ENCODE data around the gene EPN2.

Gene EPN2

DNA sequence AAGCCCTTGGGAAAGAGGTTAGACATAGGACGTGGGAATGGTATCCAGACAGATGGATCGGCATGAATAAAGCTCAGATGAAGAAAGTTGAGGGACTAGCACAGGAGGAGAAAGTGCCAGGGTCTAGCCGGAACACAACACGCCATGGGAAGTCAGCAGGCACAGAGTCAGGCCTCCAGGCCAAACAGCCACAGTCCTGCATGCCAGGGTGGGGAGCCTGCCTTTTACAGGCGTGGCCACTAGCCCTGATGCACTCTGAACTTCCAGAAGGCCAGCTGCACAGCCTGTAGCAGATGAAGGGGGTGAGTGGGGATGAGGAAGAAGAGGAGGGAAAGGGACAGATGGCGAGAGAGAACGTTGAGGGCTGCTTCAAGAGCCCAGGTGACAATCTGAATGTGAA, 120.2 kb downstream of the EPN2 start:
- in situ Hi-C loops (cut with MboI; ENCODE audit: low sequenced_read_pairs), result no loop called here
- Histone ChIP-seq H3K27me3 (ENCODE audit: low read depth) (no peaks in the 10 kb centered on the region), H3K4me1 (peaks cover 7% of the 10 kb centered on the region), H3K4me3 (no peak overlapping the region), H3K9me3 (no peaks in the 10 kb centered on the region; the same call in 1 of the 2 replicates), H3K36me3 (replicated peaks) (peaks cover 11% of the 10 kb centered on the region; the same call in 1 of the 2 replicates)
- no peak for DNase-seq (ENCODE audit: low spot score in 2 of 2)

DNA sequence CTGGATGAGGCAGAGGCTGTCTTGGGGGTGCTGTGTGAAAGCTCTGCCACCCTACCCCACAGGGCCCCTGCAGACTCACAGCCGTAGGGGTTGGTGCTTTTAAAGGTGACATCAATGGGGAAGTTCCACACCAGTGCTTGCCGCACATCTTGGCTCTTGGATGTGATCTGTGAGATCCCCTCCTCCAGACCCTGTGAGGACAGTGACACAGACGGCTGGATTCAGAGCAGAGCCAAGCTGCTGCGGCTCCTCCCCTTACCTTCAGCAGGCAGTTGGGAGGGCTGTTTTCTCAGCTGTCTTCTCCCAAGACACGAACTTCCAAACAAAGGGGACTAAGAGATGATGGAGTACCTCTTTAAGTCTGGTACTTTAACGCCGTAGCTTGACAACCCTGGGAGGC, 120.6 kb downstream of the EPN2 start:
- H3K36me3 ChIP-seq (replicated peaks), result peaks cover 11% of the 10 kb centered on the region; the same call in 1 of the 2 replicates
- H3K9me3 ChIP-seq, result no peaks in the 10 kb centered on the region; the same call in 1 of the 2 replicates
- no peak overlapping the region for H3K4me3 ChIP-seq
- no peak for DNase-seq (ENCODE audit: low spot score in 2 of 2)
- peaks cover 7% of the 10 kb centered on the region for H3K4me1 ChIP-seq
- in situ Hi-C loops (cut with MboI; ENCODE audit: low sequenced_read_pairs), result no loop called here
- H3K27me3 ChIP-seq (ENCODE audit: low read depth), result no peaks in the 10 kb centered on the region

DNA sequence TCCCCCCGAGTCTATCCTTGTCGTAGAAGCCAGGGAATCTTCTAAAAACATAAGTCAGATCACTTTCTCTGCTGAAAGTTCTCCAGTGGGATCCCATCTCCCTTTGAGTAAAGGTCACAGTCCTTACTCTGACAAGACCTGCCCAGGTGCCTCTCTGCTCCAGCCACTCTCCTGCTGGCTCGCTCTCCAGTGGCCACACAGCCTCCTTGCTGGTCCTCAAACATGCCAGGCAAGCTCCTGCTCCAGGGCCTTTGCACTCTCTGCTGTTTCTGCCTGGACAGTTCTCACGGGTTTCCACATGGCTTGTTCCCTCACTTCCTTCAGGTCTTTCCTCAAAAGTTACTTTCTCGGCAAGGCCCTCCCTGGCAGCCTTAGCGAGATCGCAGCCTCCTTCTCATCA, 122.0 kb downstream of the EPN2 start:
- peaks cover 11% of the 10 kb centered on the region; the same call in 1 of the 2 replicates for H3K36me3 ChIP-seq (replicated peaks)
- no peak overlapping the region for H3K4me3 ChIP-seq
- H3K9me3 ChIP-seq, result no peaks in the 10 kb centered on the region; the same call in 1 of the 2 replicates
- DNase-seq (ENCODE audit: low spot score in 2 of 2), result no peak
- H3K4me1 ChIP-seq, result peaks cover 12% of the 10 kb centered on the region
- H3K27me3 ChIP-seq (ENCODE audit: low read depth), result no peaks in the 10 kb centered on the region
- in situ Hi-C loops (cut with MboI; ENCODE audit: low sequenced_read_pairs), result no loop called here

- in situ Hi-C loops (cut with MboI; ENCODE audit: low sequenced_read_pairs), result loop anchor here (5.0 kb wide), 3 partner anchors 87 to 402 kb away; no protein-coding TSS in a partner anchor
- Histone ChIP-seq H3K4me3 (no peak overlapping the region), H3K9me3 (no peaks in the 10 kb centered on the region; the same call in 1 of the 2 replicates), H3K36me3 (replicated peaks) (peaks cover 11% of the 10 kb centered on the region; the same call in 1 of the 2 replicates), H3K4me1 (peaks cover 12% of the 10 kb centered on the region), H3K27me3 (ENCODE audit: low read depth) (no peaks in the 10 kb centered on the region)
- DNase-seq (ENCODE audit: low spot score in 2 of 2), result no peak
These were observed 122.7 kb downstream of the EPN2 start for GRCh38 chr17:19359856-19360255.

DNA sequence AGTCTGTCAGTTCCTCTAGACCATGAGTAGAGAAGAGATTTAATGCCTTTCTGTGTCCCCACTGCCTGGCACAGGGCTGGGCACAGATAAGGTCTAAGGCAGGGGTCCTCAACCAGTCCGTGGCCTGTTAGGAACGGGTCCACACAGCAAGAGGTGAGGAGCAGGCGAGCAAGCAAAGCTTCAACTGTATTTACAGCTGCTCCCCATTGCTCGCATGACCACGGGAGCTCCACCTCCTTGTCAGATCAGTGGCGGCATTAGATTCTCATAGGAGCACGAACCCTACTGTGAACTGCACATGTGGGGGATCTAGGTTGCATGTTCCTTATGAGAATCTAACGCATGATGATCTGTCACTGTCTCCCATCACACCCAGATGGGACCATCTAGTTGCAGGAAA, 123.6 kb downstream of the EPN2 start:
- H3K4me3 ChIP-seq, result no peak overlapping the region
- H3K36me3 ChIP-seq (replicated peaks), result peaks cover 11% of the 10 kb centered on the region; the same call in 1 of the 2 replicates
- H3K9me3 ChIP-seq, result no peaks in the 10 kb centered on the region; the same call in 1 of the 2 replicates
- H3K27me3 ChIP-seq (ENCODE audit: low read depth), result no peaks in the 10 kb centered on the region
- in situ Hi-C loops (cut with MboI; ENCODE audit: low sequenced_read_pairs), result loop anchor here (5.0 kb wide), 3 partner anchors 87 to 402 kb away; no protein-coding TSS in a partner anchor
- DNase-seq (ENCODE audit: low spot score in 2 of 2), result no peak
- peaks cover 12% of the 10 kb centered on the region for H3K4me1 ChIP-seq

DNA sequence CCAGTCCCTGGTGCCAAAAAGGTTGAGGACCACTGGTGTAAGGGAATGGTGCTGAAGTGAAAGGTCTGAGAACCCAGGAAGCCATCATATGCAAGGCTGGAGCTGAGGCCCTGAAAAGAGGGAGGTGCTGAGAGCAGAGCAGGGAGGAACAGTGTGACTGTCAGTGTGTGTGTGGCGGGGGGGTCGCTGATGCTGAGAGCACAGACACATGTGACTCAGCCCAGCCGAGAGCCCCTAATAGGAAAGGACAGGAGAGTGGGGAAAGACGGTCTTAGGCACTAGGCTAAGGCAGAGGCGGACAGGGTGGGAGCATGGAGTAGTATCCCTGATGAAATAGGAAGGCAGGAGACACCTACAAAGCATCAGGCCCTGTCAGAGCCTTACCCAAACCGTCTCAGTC, 124.2 kb downstream of the EPN2 start:
- in situ Hi-C loops (cut with MboI; ENCODE audit: low sequenced_read_pairs), result loop anchor here (5.0 kb wide), 3 partner anchors 86 to 401 kb away; no protein-coding TSS in a partner anchor
- Histone ChIP-seq H3K36me3 (replicated peaks) (peaks cover 11% of the 10 kb centered on the region; the same call in 1 of the 2 replicates), H3K9me3 (no peaks in the 10 kb centered on the region; the same call in 1 of the 2 replicates), H3K4me3 (peak overlapping the region; percentile 82), H3K27me3 (ENCODE audit: low read depth) (no peaks in the 10 kb centered on the region), H3K4me1 (peaks cover 12% of the 10 kb centered on the region)
- no peak for DNase-seq (ENCODE audit: low spot score in 2 of 2)

DNA sequence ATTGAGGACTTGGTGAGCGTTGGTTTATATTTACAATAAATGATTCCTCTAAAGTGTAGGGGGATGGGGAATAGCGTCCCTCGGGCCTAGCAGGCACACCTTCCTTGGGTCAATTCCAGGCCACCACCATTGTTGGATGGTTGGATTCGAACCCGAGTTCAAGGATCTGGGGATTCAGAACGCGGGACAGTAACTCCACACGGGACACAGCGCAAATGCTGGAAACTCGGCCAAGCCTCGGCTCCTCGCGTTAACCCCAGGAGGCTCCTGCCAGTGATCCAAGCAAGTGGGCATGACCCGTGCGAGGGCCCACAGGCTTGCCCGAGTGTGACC, 124.7 kb downstream of the EPN2 start:
- peaks cover 6% of the 10 kb centered on the region; the same call in 1 of the 2 replicates for H3K36me3 ChIP-seq (replicated peaks)
- no peaks in the 10 kb centered on the region; the same call in 1 of the 2 replicates for H3K9me3 ChIP-seq
- peak overlapping the region; percentile 82 for H3K4me3 ChIP-seq
- in situ Hi-C loops (cut with MboI; ENCODE audit: low sequenced_read_pairs), result loop anchor here (5.0 kb wide), 3 partner anchors 85 to 400 kb away; no protein-coding TSS in a partner anchor
- peaks cover 12% of the 10 kb centered on the region for H3K4me1 ChIP-seq
- DNase-seq (ENCODE audit: low spot score in 2 of 2), result no peak
- H3K27me3 ChIP-seq (ENCODE audit: low read depth), result no peaks in the 10 kb centered on the region

DNA sequence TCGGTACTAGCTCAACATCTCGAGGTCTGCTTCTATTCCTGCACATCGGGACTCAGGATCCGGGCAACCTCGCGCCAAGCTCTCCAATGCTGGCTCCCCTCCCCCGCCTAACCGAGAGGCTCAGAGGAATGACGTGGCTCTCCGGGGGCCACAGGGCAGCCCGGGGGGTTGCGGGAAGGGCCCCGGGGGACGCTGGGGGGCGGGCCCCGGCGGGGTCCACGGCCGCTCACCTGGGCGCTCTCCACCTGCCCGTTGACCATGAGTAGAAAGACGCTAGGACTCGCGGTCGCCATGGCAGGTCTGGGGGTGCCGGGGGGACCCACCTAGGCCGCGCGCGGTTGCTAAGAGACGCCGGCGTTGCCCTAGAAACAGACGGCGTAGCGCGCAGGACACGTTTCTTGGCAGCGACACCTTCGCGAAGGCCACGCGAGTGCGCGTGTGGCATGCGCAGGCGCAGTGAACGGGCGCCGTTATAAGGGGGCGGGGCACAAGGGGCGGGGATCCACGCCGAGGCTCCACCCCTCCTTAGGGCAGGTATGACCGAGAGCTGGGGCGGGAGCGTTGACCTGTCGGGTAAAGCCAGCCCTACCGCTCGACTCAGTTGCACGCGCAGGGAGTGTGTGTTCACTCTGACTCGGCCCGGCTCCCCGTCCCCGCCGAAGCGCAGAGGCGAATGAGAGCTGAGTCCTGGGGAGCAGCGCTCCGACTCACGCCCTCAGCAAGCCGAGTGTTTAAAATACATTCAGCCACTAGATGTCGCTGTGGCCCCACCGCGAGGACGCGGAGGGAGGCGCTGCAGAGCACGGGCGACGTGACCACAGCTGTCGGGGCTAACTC, 125.3 kb downstream of the EPN2 start, which contains the start of gene B9D1:
Gene B9D1 (minus strand): TSS at position 447 of the 837 bp plus-strand sequence. CDS start 154 bp downstream, at position 293.
- H3K36me3 ChIP-seq (replicated peaks), result peaks cover under 1% of the 10 kb centered on the region; the same call in 1 of the 2 replicates
- no peaks in the 10 kb centered on the region for H3K27me3 ChIP-seq (ENCODE audit: low read depth)
- H3K9me3 ChIP-seq, result no peaks in the 10 kb centered on the region; the same call in 1 of the 2 replicates
- in situ Hi-C loops (cut with MboI; ENCODE audit: low sequenced_read_pairs), result loop anchor here (5.0 kb wide), 3 partner anchors 85 to 400 kb away; no protein-coding TSS in a partner anchor
- peak within 1 kb of the TSS; percentile 82 for H3K4me3 ChIP-seq
- DNase-seq (ENCODE audit: low spot score in 2 of 2), result peak; percentile 72 to 91
- H3K4me1 ChIP-seq, result peaks cover 12% of the 10 kb centered on the region

DNA sequence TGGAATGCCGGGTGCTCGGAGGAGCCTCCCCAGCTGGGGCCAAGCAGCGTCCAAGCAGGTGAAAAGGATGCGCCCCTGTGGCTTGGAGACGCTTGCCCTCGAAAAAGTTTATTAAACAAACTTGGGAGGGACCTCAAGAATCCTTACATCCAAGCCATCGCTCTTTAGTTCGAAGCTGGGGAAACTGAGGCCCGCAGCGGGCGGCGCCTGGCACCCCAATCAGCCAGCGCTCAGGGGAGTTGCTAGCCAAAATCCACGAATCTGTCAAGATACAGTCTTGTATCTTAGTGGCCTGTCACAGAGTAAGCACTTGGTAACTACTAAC, 125.9 kb downstream of the EPN2 start:
- Histone ChIP-seq H3K27me3 (ENCODE audit: low read depth) (no peaks in the 10 kb centered on the region), H3K36me3 (replicated peaks) (no peaks in the 10 kb centered on the region; the same call in 1 of the 2 replicates), H3K9me3 (no peaks in the 10 kb centered on the region; the same call in 1 of the 2 replicates), H3K4me1 (peaks cover 12% of the 10 kb centered on the region), H3K4me3 (peak overlapping the region; percentile 82)
- no peak for DNase-seq (ENCODE audit: low spot score in 2 of 2)
- in situ Hi-C loops (cut with MboI; ENCODE audit: low sequenced_read_pairs), result loop anchor here (5.0 kb wide), 3 partner anchors 84 to 399 kb away; no protein-coding TSS in a partner anchor

GRCh38 chr17:19363460-19364035, 126.4 kb downstream of the EPN2 start:
- Histone ChIP-seq H3K4me3 (no peak overlapping the region), H3K4me1 (peaks cover 12% of the 10 kb centered on the region)
- no peak for DNase-seq (ENCODE audit: low spot score in 2 of 2)

DNA sequence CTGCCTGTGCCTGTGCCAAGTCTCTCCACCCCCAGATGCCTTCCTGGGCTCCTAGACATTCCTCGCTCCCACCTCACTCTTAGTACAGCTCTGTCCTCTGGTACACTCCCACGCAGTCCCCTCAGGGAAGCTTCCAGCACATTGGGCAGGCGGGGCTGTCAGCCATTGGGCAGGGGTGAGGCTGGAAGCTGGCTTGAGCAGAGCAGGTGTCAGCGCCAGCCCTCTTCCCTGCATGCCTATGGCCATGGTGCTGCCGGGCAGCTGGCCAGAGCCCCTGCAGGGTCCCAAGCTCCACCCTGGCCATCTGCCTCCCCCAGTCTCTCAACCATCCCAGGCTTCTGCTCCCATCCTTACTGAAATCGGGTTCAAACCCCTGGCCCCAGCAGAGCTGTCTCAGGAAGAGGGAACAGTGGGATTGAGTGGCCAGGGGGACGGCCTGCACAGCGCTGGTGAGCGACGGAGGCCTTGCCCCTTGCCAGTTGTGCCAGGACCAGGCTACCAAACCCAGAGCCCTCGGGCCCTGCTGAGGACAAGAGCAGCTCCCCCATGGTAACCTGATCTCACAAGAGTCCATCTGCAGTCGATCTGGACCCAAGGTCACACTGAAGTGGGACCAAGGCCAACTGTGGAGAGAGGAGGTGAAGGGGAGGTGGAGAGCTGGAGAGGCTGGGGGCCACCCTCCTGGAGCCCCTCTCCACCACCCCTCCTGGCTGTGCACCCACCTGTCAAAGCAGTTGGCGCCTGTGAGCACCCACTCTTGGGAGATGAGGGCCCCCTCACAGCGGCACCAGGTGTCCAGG, 127.7 kb downstream of the EPN2 start:
- no peaks in the 10 kb centered on the region for H3K36me3 ChIP-seq (replicated peaks)
- in situ Hi-C loops (cut with MboI; ENCODE audit: low sequenced_read_pairs), result loop anchor here (5.0 kb wide), 3 partner anchors 82 to 397 kb away; no protein-coding TSS in a partner anchor
- peaks cover 12% of the 10 kb centered on the region for H3K4me1 ChIP-seq
- DNase-seq (ENCODE audit: low spot score in 2 of 2), result no peak
- H3K27me3 ChIP-seq (ENCODE audit: low read depth), result no peaks in the 10 kb centered on the region
- H3K4me3 ChIP-seq, result no peak overlapping the region
- no peaks in the 10 kb centered on the region; the same call in 1 of the 2 replicates for H3K9me3 ChIP-seq

More at GRCh38 chr17:19363460-19364035, 126.4 kb downstream of the EPN2 start:
- Histone ChIP-seq H3K36me3 (replicated peaks) (no peaks in the 10 kb centered on the region; the same call in 1 of the 2 replicates), H3K9me3 (no peaks in the 10 kb centered on the region; the same call in 1 of the 2 replicates), H3K27me3 (ENCODE audit: low read depth) (no peaks in the 10 kb centered on the region)
- in situ Hi-C loops (cut with MboI; ENCODE audit: low sequenced_read_pairs), result loop anchor here (5.0 kb wide), 3 partner anchors 84 to 399 kb away; no protein-coding TSS in a partner anchor

- H3K9me3 ChIP-seq, result no peaks in the 10 kb centered on the region; the same call in 1 of the 2 replicates
- in situ Hi-C loops (cut with MboI; ENCODE audit: low sequenced_read_pairs), result no loop called here
- DNase-seq (ENCODE audit: low spot score in 2 of 2), result no peak
- no peaks in the 10 kb centered on the region for H3K36me3 ChIP-seq (replicated peaks)
- H3K4me1 ChIP-seq, result peaks cover 12% of the 10 kb centered on the region
- no peaks in the 10 kb centered on the region for H3K27me3 ChIP-seq (ENCODE audit: low read depth)
- H3K4me3 ChIP-seq, result no peak overlapping the region
These were observed 128.3 kb downstream of the EPN2 start for GRCh38 chr17:19365499-19365817.

Data from HAP-1 (cell line).